Activated naive CD4-positive, alpha-beta T cell treated with anti-CD3 and anti-CD28 coated beads, Interleukin-2, amount 10 ng/mL, durations not matched to agents 7 days and 5 days (primary cell): ENCODE results near the gene CPLX3.

Experiments used
- CTCF ChIA-PET: fragments of 350-600 bp; sonication (Branson Sonifier 250); formaldehyde crosslinking; loops from one replicate; lab custom pipeline; 2021; ENCODE audit warnings: antibody characterized with exemption; lab: Charles Lee
- DNase-seq: peaks from one replicate; pipeline ENCODE4 v3.0.0-alpha.2; 2020
- H3K27ac Mint-ChIP-seq: one replicate; pipeline ENCODE4 v1.8.0; 2021; ENCODE audit warnings: mild to moderate bottlenecking, moderate library complexity, mixed read lengths
- H3K27me3 Mint-ChIP-seq: one replicate; pipeline ENCODE4 v1.8.0; 2021; ENCODE audit warnings: mild to moderate bottlenecking, mixed read lengths
- H3K36me3 Mint-ChIP-seq: one replicate; pipeline ENCODE4 v1.8.0; 2021; ENCODE audit warnings: mixed read lengths
- H3K4me1 Mint-ChIP-seq: one replicate; pipeline ENCODE4 v1.8.0; 2021; ENCODE audit warnings: mixed read lengths
- H3K4me3 Mint-ChIP-seq: one replicate; pipeline ENCODE4 v1.8.0; 2021; ENCODE audit warnings: mild to moderate bottlenecking, moderate library complexity, mixed read lengths
- H3K9me3 Mint-ChIP-seq: one replicate; pipeline ENCODE4 v1.8.0; 2021; ENCODE audit warnings: mixed read lengths

The CPLX3 gene

GRCh38 chr15:74820056-74820455, 6.4 kb upstream of the CPLX3 start:
- DNase-seq, result no peak
- Mint-ChIP-seq H3K36me3 (no peaks in the 10 kb centered on the region), H3K27ac (no peak overlapping the region), H3K9me3 (no peaks in the 10 kb centered on the region), H3K27me3 (peaks cover 52% of the 10 kb centered on the region), H3K4me3 (no peak overlapping the region), H3K4me1 (peaks cover 13% of the 10 kb centered on the region)
- CTCF ChIA-PET, result no interaction called here

- Mint-ChIP-seq H3K27me3 (peaks cover 64% of the 10 kb centered on the region), H3K27ac (no peak overlapping the region), H3K9me3 (no peaks in the 10 kb centered on the region), H3K4me1 (peaks cover 13% of the 10 kb centered on the region), H3K36me3 (no peaks in the 10 kb centered on the region), H3K4me3 (no peak overlapping the region)
- DNase-seq, result no peak
- CTCF ChIA-PET, result interaction anchor here (1.5 kb wide), 2 partner anchors 50 to 78 kb away, joined by 3 read pairs; no protein-coding TSS in a partner anchor
Measured at GRCh38 chr15:74821091-74821789, 5.2 kb upstream of the CPLX3 start.

GRCh38 chr15:74821790-74822158, 4.7 kb upstream of the CPLX3 start:
- H3K9me3 Mint-ChIP-seq, result no peaks in the 10 kb centered on the region
- no peak for DNase-seq
- peaks cover 69% of the 10 kb centered on the region for H3K27me3 Mint-ChIP-seq
- no peak overlapping the region for H3K27ac Mint-ChIP-seq
- H3K36me3 Mint-ChIP-seq, result no peaks in the 10 kb centered on the region
- CTCF ChIA-PET, result interaction anchor here (1.5 kb wide), 2 partner anchors 51 to 78 kb away, joined by 3 read pairs; no protein-coding TSS in a partner anchor
- no peak overlapping the region for H3K4me3 Mint-ChIP-seq
- H3K4me1 Mint-ChIP-seq, result peaks cover 14% of the 10 kb centered on the region

- CTCF ChIA-PET, result no interaction called here
- H3K27ac Mint-ChIP-seq, result no peak overlapping the region
- peaks cover 74% of the 10 kb centered on the region for H3K27me3 Mint-ChIP-seq
- no peaks in the 10 kb centered on the region for H3K36me3 Mint-ChIP-seq
- no peak overlapping the region for H3K4me3 Mint-ChIP-seq
- H3K4me1 Mint-ChIP-seq, result peaks cover 14% of the 10 kb centered on the region
- DNase-seq, result no peak
- H3K9me3 Mint-ChIP-seq, result no peaks in the 10 kb centered on the region
Measured at GRCh38 chr15:74822233-74822632, 4.2 kb upstream of the CPLX3 start.

- Mint-ChIP-seq H3K27me3 (peaks cover 85% of the 10 kb centered on the region), H3K36me3 (no peaks in the 10 kb centered on the region), H3K9me3 (no peaks in the 10 kb centered on the region), H3K4me3 (no peak overlapping the region), H3K27ac (no peak overlapping the region), H3K4me1 (peaks cover 10% of the 10 kb centered on the region)
- no peak for DNase-seq
- CTCF ChIA-PET, result interaction anchor here (1.2 to 3.2 kb wide), 2 partner anchors 54 to 78 kb away, joined by 4 to 11 read pairs; no protein-coding TSS in a partner anchor
Measured at GRCh38 chr15:74823324-74823723, 3.1 kb upstream of the CPLX3 start.

GRCh38 chr15:74824976-74825375, 1.5 kb upstream of the CPLX3 start:
- peaks cover 2% of the 10 kb centered on the region for H3K4me1 Mint-ChIP-seq
- no peaks in the 10 kb centered on the region for H3K36me3 Mint-ChIP-seq
- H3K4me3 Mint-ChIP-seq, result no peak overlapping the region
- no peak overlapping the region for H3K27ac Mint-ChIP-seq
- no peak for DNase-seq
- peaks cover 88% of the 10 kb centered on the region for H3K27me3 Mint-ChIP-seq
- no peaks in the 10 kb centered on the region for H3K9me3 Mint-ChIP-seq
- CTCF ChIA-PET, result interaction anchor here (1.0 to 3.2 kb wide), 2 partner anchors 10 to 56 kb away, joined by 3 to 11 read pairs; no protein-coding TSS in a partner anchor

- Mint-ChIP-seq H3K4me1 (peaks cover 2% of the 10 kb centered on the region), H3K4me3 (no peak overlapping the region), H3K36me3 (no peaks in the 10 kb centered on the region), H3K27ac (no peak overlapping the region), H3K9me3 (no peaks in the 10 kb centered on the region), H3K27me3 (peaks cover 86% of the 10 kb centered on the region)
- no peak for DNase-seq
- CTCF ChIA-PET, result interaction anchor here (1.2 to 3.2 kb wide), 2 partner anchors 26 to 57 kb away, joined by 3 to 11 read pairs; no protein-coding TSS in a partner anchor
Measured at GRCh38 chr15:74825866-74826265, 561 bp upstream of the CPLX3 start.

- no peaks in the 10 kb centered on the region for H3K36me3 Mint-ChIP-seq
- H3K4me1 Mint-ChIP-seq, result peaks cover 2% of the 10 kb centered on the region
- no peak overlapping the region for H3K4me3 Mint-ChIP-seq
- H3K27me3 Mint-ChIP-seq, result peaks cover 83% of the 10 kb centered on the region
- H3K27ac Mint-ChIP-seq, result no peak overlapping the region
- no peaks in the 10 kb centered on the region for H3K9me3 Mint-ChIP-seq
- CTCF ChIA-PET, result interaction anchor here (0.7 to 1.2 kb wide), 3 partner anchors 27 to 58 kb away, joined by 3 read pairs; no protein-coding TSS in a partner anchor
- no peak for DNase-seq
Measured at GRCh38 chr15:74826921-74827320, 494 bp downstream of the CPLX3 start.

- Mint-ChIP-seq H3K4me3 (no peak overlapping the region), H3K27me3 (peaks cover 77% of the 10 kb centered on the region), H3K36me3 (no peaks in the 10 kb centered on the region), H3K27ac (no peak overlapping the region), H3K4me1 (peaks cover 2% of the 10 kb centered on the region), H3K9me3 (no peaks in the 10 kb centered on the region)
- CTCF ChIA-PET, result interaction anchor here (0.7 to 1.3 kb wide), 3 partner anchors 56 to 74 kb away, joined by 3 to 5 read pairs (median 3); no protein-coding TSS in a partner anchor
- DNase-seq, result no peak
Measured at GRCh38 chr15:74827614-74828013, 1.2 kb downstream of the CPLX3 start.

GRCh38 chr15:74828835-74829234, 2.4 kb downstream of the CPLX3 start:
- Mint-ChIP-seq H3K27me3 (peaks cover 65% of the 10 kb centered on the region), H3K4me1 (peaks cover 2% of the 10 kb centered on the region), H3K27ac (no peak overlapping the region), H3K36me3 (no peaks in the 10 kb centered on the region), H3K4me3 (no peak overlapping the region), H3K9me3 (no peaks in the 10 kb centered on the region)
- no peak for DNase-seq
- CTCF ChIA-PET, result interaction anchor here (1.0 to 1.1 kb wide), 2 partner anchors 58 to 73 kb away, joined by 3 to 4 read pairs; no protein-coding TSS in a partner anchor

GRCh38 chr15:74829486-74829885, 3.1 kb downstream of the CPLX3 start:
- Mint-ChIP-seq H3K4me3 (no peak overlapping the region), H3K9me3 (no peaks in the 10 kb centered on the region), H3K4me1 (peaks cover 2% of the 10 kb centered on the region), H3K27me3 (peaks cover 58% of the 10 kb centered on the region), H3K27ac (no peak overlapping the region), H3K36me3 (peaks cover under 1% of the 10 kb centered on the region)
- CTCF ChIA-PET, result interaction anchor here (1.0 to 1.1 kb wide), 2 partner anchors 58 to 72 kb away, joined by 3 to 4 read pairs; no protein-coding TSS in a partner anchor
- no peak for DNase-seq

GRCh38 chr15:74829991-74830390, 3.6 kb downstream of the CPLX3 start:
- DNase-seq, result no peak
- Mint-ChIP-seq H3K4me3 (no peak overlapping the region), H3K27me3 (peaks cover 53% of the 10 kb centered on the region), H3K36me3 (peaks cover 2% of the 10 kb centered on the region), H3K9me3 (no peaks in the 10 kb centered on the region), H3K27ac (no peak overlapping the region), H3K4me1 (peaks cover 2% of the 10 kb centered on the region)
- CTCF ChIA-PET, result interaction anchor here (0.8 to 1.0 kb wide), 2 partner anchors 70 to 72 kb away, joined by 3 read pairs; no protein-coding TSS in a partner anchor

GRCh38 chr15:74830868-74831267, 4.4 kb downstream of the CPLX3 start:
- Mint-ChIP-seq H3K9me3 (no peaks in the 10 kb centered on the region), H3K27me3 (peaks cover 44% of the 10 kb centered on the region), H3K36me3 (peaks cover 9% of the 10 kb centered on the region), H3K4me1 (peaks cover 2% of the 10 kb centered on the region), H3K27ac (no peak overlapping the region), H3K4me3 (no peak overlapping the region)
- CTCF ChIA-PET, result interaction anchor here (0.8 to 1.0 kb wide), 2 partner anchors 69 to 71 kb away, joined by 3 read pairs; no protein-coding TSS in a partner anchor
- no peak for DNase-seq

- DNase-seq, result no peak
- Mint-ChIP-seq H3K4me3 (no peak overlapping the region), H3K27ac (no peak overlapping the region), H3K27me3 (peaks cover 33% of the 10 kb centered on the region), H3K4me1 (no peaks in the 10 kb centered on the region), H3K9me3 (no peaks in the 10 kb centered on the region), H3K36me3 (peaks cover 15% of the 10 kb centered on the region)
- CTCF ChIA-PET, result interaction anchor here (0.8 kb wide), 1 partner anchor 63 kb away, joined by 4 read pairs; no protein-coding TSS in a partner anchor
Measured at GRCh38 chr15:74831813-74832495, 5.5 kb downstream of the CPLX3 start.
